HTERT RPE-1 (cell line): ENCODE results near the gene CRTAC1.

Source experiments
- in situ Hi-C: fragments of 300-500 bp; cut with MboI; formaldehyde crosslinking; loops from 4 replicates; pipeline ENCODE4 v1.14.3; 2020; ENCODE audit warnings: low sequenced_read_pairs

The CRTAC1 gene, protein sequence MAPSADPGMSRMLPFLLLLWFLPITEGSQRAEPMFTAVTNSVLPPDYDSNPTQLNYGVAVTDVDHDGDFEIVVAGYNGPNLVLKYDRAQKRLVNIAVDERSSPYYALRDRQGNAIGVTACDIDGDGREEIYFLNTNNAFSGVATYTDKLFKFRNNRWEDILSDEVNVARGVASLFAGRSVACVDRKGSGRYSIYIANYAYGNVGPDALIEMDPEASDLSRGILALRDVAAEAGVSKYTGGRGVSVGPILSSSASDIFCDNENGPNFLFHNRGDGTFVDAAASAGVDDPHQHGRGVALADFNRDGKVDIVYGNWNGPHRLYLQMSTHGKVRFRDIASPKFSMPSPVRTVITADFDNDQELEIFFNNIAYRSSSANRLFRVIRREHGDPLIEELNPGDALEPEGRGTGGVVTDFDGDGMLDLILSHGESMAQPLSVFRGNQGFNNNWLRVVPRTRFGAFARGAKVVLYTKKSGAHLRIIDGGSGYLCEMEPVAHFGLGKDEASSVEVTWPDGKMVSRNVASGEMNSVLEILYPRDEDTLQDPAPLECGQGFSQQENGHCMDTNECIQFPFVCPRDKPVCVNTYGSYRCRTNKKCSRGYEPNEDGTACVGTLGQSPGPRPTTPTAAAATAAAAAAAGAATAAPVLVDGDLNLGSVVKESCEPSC

DNA sequence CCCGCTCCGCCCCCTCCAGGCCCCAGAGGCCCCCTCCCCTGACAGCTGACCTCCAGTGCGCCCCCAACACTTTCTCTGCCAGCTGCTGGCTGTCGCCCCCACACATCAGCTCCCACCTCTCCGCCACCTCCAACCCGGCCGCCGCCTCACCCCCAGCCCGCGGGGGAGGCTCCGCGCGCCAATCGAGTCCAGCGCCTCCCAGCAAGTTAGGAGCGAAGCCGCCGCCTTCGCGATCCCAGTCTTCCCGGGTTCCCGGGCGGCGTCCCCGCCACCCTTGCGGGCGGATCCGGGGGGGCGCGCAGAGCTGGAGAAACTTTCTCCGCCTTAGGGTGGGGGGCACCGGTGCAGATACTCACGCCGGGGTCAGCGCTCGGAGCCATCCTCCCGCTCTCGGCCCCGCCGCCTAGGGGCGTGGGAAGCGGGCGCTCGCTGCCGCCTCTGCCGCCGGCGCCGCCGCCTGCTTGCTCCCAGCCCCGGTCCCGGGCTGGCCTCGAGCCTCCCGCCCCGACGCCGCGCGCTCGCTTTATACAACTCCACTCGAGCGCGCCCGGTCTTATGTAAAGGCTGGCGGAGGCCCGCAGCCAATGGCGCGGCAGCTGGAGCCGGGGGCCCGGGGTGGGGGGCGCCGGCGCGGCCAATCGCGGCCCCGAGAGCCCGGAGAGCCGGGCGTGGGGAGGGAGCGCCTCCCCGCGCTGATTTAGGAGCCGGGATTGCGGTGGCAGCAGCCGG lies at the start of gene CRTAC1:
Gene CRTAC1, minus strand, starts transcription at position 529 of the 729 bp plus-strand sequence. Its CDS starts 149 bp downstream, at position 380.
- in situ Hi-C loops: no loop called here

DNA sequence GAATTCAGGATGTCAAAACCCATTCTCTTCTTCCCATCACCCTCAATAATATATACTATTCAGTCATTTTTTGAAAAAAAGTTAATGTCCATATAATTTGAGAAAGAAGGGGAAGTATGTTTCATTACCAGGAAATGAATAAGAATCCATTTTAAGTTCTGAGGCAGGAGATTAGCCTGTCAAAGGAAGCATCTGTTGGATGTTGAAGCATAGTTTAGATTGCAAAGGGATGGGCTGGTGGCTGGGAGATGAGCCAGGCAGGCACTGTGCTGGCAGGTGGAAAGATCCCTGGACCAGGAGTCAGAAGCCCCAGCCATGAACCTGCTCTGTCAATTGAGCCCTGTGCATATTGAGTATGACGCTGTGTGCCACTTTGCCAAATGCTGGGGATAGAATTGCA lies 48.4 kb upstream of the CRTAC1 start:
- in situ Hi-C loops: no loop called here

DNA sequence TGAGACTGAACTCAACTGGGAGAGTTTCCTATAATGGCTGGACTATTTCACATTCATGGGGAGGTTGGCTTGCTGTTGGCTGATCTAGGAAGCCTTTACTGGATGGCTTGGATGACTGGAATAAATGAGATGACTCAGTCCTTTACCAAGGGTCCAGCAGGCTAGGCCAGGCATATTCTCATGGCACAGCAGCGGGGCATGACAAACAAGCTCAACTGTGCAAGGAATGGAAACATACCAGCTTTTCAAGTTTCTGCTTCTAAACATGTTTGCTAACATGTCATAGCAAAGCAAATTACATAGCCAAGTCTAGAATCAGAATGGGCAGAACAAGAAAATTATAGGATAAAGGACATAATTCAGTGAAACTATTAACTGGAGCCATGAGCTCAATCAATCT lies 46.8 kb upstream of the CRTAC1 start:
- in situ Hi-C loops: no loop called here

DNA sequence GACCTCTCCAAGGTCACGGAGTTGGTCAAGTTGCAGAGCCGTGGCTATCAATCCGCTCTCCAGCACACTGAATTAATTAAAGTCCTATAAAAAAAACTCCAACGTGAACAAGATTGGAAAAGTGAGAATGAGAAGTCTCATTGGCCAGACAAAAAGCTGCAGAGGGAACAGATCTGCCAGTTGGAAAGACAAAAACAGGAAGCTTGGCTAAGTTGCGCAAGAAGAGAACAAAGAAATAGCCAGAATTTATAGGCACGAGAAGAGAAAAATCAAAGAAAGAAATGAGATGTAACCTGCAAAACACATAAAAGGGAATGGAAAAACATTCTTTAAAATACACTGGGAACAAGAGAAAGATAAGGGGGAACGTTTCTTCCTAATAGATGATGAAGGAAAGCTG lies 45.7 kb upstream of the CRTAC1 start:
- in situ Hi-C loops: no loop called here

DNA sequence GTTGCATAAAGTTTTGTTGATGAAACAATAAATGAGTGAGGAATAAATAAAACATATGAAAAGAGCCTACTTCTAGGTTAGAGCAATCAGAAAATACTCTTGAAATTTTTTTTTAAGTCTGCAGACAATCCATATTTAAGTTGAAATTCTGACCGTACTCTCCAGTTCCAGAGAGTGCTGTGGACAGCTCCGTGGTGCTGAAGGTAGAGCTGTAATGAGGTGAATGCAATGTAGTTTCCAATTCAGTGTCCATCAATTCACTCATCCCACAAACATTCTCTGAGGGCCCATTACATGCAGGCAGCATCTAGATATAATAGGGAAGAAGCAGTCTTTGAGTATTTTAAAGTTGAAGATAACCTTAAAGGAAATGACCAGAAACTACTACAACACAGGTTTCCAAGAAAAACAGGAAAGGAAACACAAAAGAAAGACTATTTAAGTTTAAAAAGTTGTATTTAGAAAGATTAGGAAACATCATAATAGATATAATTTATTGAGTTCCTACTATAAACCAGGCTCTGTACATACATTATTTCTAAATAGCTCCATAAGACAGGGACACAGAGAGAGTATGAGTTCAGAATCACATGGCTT lies 44.0 kb upstream of the CRTAC1 start:
- in situ Hi-C loops: no loop called here

DNA sequence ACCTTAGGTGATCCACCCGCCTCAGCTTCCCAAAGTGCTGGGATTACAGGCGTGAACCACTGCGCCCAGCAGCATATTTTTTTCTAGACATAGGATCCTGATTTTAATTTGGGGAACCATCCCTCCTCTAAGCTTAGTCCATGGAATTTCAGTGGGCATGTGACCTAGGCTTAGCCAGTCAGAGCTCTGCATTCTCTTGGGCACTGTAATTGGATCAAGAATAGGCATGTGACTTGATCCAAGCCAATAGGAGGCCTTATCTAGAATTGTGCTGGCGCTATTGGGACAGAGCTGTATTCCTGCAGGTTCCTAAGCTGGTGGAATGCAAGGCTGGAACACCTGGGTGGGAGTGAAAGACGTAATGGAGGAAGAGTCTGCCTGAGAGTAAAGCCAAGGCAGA lies 36.7 kb upstream of the CRTAC1 start:
- in situ Hi-C loops: no loop called here

DNA sequence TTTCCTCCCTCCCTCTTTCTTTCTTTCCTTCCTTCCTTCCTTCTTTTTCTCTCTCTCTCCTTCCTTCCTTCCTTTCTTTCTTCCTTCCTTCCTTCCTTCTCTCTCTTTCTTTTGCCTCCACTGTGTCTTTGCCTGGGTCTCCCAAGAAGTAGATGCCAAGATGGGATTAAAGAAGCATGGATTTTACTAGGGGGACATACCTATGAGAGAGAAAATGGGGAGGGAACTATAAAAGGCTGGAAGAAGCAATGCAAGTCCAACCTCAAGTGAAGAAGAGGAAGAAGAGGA lies 33.3 kb upstream of the CRTAC1 start:
- in situ Hi-C loops: no loop called here

DNA sequence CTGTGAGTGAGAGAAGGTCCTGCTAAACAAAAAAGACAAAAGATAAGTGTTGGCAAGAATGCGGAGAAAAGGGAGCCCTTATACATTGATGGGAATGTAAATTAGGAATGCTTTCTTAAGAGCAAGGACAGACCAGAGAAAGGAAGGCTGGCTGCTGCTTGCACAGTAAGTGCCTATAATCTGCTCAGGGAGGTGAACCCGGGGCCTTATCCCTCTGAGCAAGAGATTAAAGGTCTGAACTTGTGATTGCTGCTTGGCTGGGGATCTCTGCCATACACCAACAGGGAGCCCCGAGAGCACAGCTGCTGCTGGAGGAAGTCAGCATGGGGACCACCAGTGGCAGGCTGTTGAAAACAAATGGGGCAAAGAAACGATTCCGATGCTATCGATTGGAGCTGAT lies 32.0 kb upstream of the CRTAC1 start:
- in situ Hi-C loops: no loop called here

DNA sequence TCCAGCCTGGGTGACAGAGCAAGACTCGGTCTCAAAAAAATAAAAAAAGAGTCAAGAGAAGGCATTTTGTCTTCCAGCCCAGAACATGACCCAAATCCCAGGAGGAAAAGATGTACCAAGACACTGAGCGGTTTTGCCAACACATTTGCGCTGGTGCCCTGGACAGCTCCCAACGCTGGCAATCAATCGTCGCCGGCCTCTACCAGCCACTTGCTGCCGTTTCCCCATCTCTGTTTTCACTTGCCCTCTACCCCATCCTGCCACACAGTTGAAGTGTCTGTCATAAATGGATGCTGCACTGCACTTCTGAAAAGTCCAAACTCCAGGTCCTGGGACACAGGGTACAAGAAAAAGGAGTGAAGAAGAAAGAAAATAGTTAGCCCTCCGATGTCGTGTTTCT lies 29.7 kb upstream of the CRTAC1 start:
- in situ Hi-C loops: no loop called here

DNA sequence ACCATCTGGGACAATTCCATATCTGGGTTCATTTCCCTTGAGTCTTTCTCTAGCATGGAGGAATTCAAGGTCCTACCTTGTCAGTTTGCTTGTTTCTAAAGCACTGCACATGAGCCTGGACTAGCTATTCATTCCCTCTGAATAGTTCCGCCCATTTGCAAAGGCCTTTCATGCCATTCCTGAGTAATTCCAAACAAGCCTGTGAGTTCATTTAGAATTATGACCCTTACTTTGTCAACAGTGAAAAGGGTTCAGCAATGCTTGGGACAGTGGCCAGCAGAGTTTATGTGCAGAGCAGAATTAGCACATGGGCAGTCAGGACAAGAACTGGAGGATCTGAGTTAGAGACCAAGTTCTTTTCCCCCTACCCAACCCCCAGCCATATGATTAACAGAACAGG lies 27.9 kb upstream of the CRTAC1 start:
- in situ Hi-C loops: no loop called here

DNA sequence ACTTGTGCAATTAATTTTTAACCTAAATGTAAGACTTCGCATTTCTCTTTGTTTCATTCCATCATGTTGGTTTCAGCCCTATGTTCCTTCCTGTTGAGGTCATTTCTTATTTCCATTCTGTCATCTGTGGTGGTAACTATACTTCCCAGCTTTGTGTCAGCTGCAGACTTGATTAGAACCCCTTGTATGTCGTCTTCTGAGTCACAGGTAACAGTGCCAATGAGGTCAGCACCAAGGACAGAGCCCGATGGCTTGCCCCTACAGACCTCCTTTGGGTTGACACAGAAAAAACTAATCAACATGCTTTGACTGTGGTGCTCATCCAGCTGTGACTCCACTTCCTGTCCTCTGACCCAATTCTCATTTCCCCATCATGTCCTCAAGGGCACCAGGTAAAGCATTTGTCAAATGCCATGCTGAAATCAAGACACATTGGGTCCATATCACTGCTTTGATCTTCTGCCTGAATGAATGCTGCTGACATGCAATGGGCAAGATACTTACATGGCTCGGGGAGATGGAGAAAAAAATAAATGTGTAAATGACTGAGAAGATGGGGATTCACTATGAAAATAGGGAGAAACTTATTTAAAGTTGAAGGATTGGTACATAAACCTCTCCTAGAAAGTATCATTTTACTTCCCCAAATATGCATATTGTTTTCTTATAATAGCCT lies 25.6 kb upstream of the CRTAC1 start:
- in situ Hi-C loops: no loop called here

DNA sequence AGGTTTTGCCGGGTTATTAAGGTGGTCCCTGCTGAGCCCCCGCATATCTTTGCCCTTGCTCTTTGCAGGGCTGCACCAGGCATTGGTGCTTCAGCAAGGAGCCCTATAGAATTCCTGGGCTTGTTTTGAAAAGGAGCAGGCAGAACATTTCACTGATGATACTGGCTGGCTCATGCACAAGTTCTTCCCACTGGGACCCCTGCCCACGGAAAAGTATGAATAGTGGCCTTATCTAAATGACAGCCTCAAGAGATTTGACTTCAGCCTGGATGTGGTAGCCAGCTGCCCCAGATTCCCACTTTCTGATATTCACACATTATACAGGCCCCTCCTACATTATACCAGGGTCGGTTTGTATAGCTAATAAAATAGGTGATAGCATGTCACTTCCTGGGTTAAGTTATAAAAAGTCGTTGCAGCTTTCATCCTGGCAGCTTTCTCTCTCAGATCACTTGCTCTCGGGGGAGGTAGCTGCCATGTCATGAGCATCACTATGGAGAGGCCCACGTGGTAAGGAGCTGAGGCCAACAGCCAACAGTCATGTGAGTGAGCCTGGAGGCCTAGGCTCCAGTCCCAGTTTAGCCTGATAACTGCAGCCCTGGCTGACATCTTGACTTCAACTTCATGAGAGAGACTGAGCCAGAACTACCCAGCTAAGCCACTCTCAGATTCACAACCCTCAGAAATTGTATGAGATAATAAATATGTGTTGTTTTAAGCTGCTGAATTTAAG lies 16.8 kb upstream of the CRTAC1 start:
- in situ Hi-C loops: no loop called here

DNA sequence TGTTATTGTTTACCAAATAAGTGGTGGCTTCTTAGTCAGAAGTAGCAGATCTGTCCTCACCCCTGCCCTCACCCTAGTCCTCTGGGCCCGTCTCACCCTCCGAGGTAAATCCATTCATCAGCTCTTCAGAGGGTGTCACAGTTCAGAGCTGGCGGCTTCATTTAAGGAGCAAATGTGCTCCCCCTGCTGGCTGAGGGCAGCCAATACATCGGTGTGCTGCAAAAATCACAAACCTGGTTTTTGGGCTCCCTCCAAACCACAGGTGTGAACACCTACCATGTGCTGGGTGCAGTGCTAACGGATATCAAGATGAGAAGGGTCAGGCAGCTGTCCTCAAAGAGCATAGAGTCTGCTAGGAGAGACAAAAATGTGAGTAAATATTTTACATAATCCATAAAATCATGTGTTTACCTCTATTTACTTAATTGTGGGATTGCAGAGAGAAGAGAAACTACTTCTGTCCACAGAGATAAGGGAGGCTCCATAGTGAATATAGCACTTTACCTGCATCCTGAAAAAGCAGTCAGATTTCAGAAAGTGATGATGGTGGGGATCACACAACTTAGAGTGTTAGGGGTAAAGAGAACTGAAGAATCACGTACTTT lies 15.5 kb upstream of the CRTAC1 start:
- in situ Hi-C loops: no loop called here

DNA sequence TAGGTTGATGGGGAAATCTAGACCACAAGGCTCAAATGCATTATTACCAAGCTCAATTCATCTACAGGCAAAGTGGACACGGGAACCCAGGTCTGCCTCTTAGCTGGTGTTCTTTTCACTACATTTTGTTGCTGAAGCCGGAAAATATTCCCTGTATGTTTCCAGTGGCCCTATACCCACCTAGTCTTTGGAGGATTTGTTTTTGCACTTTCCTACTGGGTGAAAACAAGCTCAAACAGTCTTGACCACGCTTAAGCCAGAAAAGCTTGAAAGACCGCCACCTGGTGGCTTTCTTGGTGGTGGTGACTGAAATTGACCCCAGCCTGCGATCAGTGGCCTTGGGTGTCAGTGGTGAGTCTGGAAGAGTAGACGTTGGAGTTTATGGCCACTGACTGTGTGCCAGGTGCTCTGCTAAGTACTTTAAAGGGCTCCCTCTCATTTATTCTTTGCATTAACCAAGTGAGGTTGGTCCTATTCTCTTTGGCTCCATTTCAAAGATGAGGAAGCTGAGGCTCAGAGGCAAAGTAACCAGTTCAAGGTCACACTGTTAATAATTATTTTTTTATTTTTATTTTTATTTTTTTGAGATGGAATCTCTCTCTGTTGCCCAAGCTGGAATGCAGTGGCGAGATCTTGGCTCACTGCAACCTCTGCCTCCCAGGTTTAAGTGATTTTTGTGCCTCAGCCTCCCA lies 11.1 kb upstream of the CRTAC1 start:
- in situ Hi-C loops: no loop called here

DNA sequence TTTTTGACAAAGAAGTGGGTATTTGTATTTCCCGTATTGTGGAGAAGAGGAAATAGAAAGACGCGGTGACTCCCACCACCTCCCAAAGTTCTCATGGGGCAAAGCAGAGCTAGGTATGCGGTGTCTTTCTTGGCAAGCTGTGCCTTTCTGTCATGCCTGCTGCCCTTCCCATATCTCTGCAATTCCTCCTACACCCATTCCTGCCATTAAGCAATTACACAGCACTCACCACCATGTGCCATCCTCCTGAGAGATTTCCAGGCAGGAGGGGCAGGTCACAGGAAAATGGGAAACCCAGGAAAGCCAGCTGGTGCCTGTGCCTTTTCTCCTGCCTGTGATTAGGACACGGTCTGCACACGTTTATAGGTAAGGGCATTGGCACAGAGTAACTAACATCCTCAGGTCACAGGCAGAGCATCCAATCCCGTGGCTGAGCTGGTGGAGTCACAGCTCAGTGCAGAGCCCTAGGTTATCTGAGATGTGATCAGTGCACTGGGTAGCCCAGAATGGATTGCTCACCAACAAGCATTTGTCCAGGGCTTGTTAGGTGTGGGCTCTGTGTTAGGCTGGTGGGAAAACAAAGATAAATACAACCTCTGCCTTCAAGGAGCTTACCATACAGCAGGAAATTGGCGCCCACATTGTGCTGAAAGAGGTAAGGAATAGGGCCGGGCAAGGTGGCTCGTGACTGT lies 9.4 kb upstream of the CRTAC1 start:
- in situ Hi-C loops: no loop called here

DNA sequence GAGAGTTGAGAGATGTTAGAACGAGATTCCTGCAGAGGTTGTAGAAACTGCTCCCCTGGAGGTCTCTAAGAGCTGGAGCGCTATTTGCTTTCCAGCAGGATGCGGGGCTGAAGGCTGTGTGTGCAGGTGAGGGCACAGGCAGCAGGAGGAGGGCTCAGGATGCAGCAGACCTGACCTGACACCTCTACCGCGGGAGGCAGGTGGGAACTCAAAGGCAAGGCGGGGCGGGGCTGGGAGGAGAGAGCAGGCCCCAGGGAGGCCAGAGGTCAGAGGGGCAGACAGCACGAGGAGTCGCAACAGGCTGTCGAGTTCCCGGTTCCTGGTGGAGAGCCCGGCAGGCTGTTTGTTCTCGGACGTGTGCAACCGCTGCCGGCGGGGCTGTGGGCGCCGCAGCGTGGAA lies 7.9 kb upstream of the CRTAC1 start:
- in situ Hi-C loops: no loop called here

DNA sequence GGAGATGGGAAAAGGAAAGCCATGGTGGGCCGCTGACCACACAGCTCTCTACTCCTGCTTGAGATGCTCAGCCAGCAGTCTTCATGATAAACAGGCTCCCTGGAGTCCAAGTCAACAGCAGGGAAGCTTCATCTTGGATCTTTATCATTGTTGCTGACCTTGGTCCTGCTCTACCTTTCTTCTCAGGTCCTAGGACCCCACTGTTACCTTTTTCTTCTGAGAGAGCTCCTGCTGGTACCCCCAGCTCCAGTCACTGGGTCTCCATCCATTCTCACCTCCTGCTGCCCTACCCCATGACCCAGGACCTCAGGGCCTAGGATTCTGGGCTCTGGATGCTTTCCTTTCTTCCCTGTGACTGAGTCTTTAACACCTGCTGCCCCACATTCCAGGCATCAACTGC lies 5.2 kb upstream of the CRTAC1 start:
- in situ Hi-C loops: no loop called here

DNA sequence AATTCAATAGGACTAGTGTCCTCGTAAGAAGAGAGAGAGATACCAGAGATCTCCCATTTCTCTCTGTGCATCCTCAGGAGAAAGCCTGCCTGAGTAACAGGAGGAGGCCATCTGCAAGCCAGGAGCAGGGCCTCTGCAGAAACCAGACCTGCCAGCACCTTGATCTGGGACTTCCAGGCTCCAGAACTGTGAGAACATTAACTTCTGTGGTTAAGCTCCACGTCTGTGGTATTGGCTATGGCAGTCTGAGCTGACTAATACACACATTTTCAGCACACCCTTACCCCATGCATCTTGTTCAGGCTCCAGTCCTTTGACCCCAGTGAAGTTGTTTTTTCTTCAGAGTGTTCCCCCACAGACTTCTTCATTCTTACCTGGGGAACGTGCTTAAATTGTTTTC lies 3.1 kb upstream of the CRTAC1 start:
- in situ Hi-C loops: no loop called here

DNA sequence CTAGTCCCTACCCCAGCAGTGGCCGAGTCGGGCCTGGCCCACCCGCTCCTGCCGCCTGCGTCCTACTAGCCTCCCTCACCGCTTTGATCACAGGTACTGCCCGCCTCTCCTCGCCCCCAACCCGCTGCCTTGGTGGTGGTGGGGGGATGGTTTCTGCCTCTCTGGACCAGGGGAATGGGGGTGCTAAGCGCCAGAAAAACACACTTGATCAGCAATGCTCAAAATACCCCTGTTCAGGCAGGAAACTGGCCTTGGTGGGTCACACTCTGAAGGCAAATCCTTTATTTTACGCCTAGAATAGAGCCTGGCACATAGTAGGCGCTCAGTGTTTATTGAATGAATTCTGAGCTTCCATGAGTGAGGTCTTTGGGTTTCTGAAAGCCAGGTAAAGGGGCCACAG lies 1.0 kb upstream of the CRTAC1 start:
- in situ Hi-C loops: no loop called here
